RWPE2 (cell line): ENCODE results near the gene DMTF1.
A peak's percentile ranks its signal among the peaks of the same experiment; 100 is the strongest.
"Not testable (repeated sequence)": the region's sequence is repeated elsewhere in the genome, so short reads cannot be mapped to it uniquely, and the experiment has no call there.

Source experiments
- ATAC-seq: fragments of 200-7000 bp; cut with Tn5 transposase; 3 replicates; pipeline ENCODE4 v1.9.1; 2021; ENCODE audit warnings: low read depth
- DNase-seq: peaks from one replicate; pipeline ENCODE4 v3.0.0-alpha.2; 2020; ENCODE audit warnings: low spot score
- H3K27ac ChIP-seq: fragments of 450-650 bp; 2 replicates; pipeline ENCODE4 v1.5.1; 2017; ENCODE audit warnings: mild to moderate bottlenecking; ENCODE audit not compliant: poor library complexity, severe bottlenecking
- H3K27me3 ChIP-seq: fragments of 250-450 bp; sonication (Bioruptor Pico); 2 replicates; pipeline ENCODE4 v1.5.1; 2021; ENCODE audit warnings: mild to moderate bottlenecking, moderate library complexity; ENCODE audit not compliant: insufficient read depth, poor library complexity, severe bottlenecking
- H3K36me3 ChIP-seq: fragments of 250-450 bp; sonication (Bioruptor Pico); 2 replicates; pipeline ENCODE4 v1.5.1; 2020; ENCODE audit warnings: low read depth, mild to moderate bottlenecking, moderate library complexity
- H3K4me1 ChIP-seq: fragments of 250-450 bp; sonication (Bioruptor Pico); 2 replicates; pipeline ENCODE4 v1.5.1; 2021; ENCODE audit warnings: mild to moderate bottlenecking, moderate library complexity; ENCODE audit not compliant: insufficient read depth, poor library complexity, severe bottlenecking
- H3K4me3 ChIP-seq: fragments of 250-450 bp; sonication (Bioruptor Pico); 2 replicates; pipeline ENCODE4 v1.5.1; 2021; ENCODE audit warnings: mild to moderate bottlenecking, moderate library complexity; ENCODE audit not compliant: severe bottlenecking
- H3K9me3 ChIP-seq: fragments of 250-450 bp; sonication (Bioruptor Pico); 2 replicates; pipeline ENCODE4 v1.5.1; 2021; ENCODE audit warnings: mild to moderate bottlenecking, moderate library complexity; ENCODE audit not compliant: severe bottlenecking
- CTCF ChIP-seq: fragments of 450-650 bp; IDR thresholded peaks from one replicate; pipeline ENCODE4 v1.5.1; 2017; ENCODE audit warnings: mild to moderate bottlenecking, moderate library complexity; ENCODE audit not compliant: poor library complexity, severe bottlenecking

DMTF1 gene

GRCh38 chr7:87110778-87111177, 41.5 kb upstream of the DMTF1 start:
- Histone ChIP-seq H3K9me3 (no peaks in the 10 kb centered on the region), H3K4me3 (no peak overlapping the region), H3K36me3 (no peaks in the 10 kb centered on the region), H3K27ac (no peak overlapping the region), H3K27me3 (no peaks in the 10 kb centered on the region), H3K4me1 (no peaks in the 10 kb centered on the region)
- DNase-seq (no peak), ATAC-seq (peak; percentile 88)
- TF ChIP-seq CTCF = no peak

- H3K27ac ChIP-seq = no peak overlapping the region
- no peaks in the 10 kb centered on the region for H3K9me3 ChIP-seq
- no peak for TF ChIP-seq CTCF
- H3K36me3 ChIP-seq = no peaks in the 10 kb centered on the region
- H3K4me3 ChIP-seq = no peak overlapping the region
- H3K4me1 ChIP-seq = no peaks in the 10 kb centered on the region
- no peak for DNase-seq
- H3K27me3 ChIP-seq = no peaks in the 10 kb centered on the region
- ATAC-seq = no peak
Measured at GRCh38 chr7:87111877-87112276, 40.4 kb upstream of the DMTF1 start.

- no peak for ATAC-seq
- no peak overlapping the region for H3K27ac ChIP-seq
- no peak for TF ChIP-seq CTCF
Measured at GRCh38 chr7:87113077-87113476, 39.2 kb upstream of the DMTF1 start.

GRCh38 chr7:87113904-87114303, 38.3 kb upstream of the DMTF1 start:
- not testable (repeated sequence) for H3K27ac ChIP-seq, DNase-seq, H3K27me3 ChIP-seq, H3K4me3 ChIP-seq, H3K4me1 ChIP-seq, H3K9me3 ChIP-seq, ATAC-seq, H3K36me3 ChIP-seq

More at GRCh38 chr7:87113077-87113476, 39.2 kb upstream of the DMTF1 start:
- no peaks in the 10 kb centered on the region for H3K27me3 ChIP-seq
- H3K9me3 ChIP-seq = no peaks in the 10 kb centered on the region
- no peaks in the 10 kb centered on the region for H3K4me1 ChIP-seq
- no peak overlapping the region for H3K4me3 ChIP-seq
- no peak for DNase-seq
- H3K36me3 ChIP-seq = no peaks in the 10 kb centered on the region

GRCh38 chr7:87115772-87116171, 36.5 kb upstream of the DMTF1 start:
- not testable (repeated sequence) for H3K4me3 ChIP-seq, ATAC-seq, H3K36me3 ChIP-seq, H3K27ac ChIP-seq, H3K9me3 ChIP-seq, H3K27me3 ChIP-seq, H3K4me1 ChIP-seq, DNase-seq

GRCh38 chr7:87116315-87116714, 35.9 kb upstream of the DMTF1 start:
- no peaks in the 10 kb centered on the region for H3K4me1 ChIP-seq
- H3K4me3 ChIP-seq = no peak overlapping the region
- no peaks in the 10 kb centered on the region for H3K27me3 ChIP-seq
- no peak for TF ChIP-seq CTCF
- no peak for DNase-seq
- no peaks in the 10 kb centered on the region for H3K36me3 ChIP-seq
- no peaks in the 10 kb centered on the region for H3K9me3 ChIP-seq
- no peak for ATAC-seq
- H3K27ac ChIP-seq = no peak overlapping the region
